HepG2 (cell line): ENCODE data around the gene TSNAXIP1. TPM values are rescaled to one million over a fixed set of nuclear protein-coding genes. Genes with fewer than 3 reads are reported as not detected.

Experiments
- ATAC-seq: fragments of 200-7000 bp; cut with Tn5 transposase; 3 replicates; pipeline ENCODE4 v1.9.1; 2020; ENCODE audit warnings: mild to moderate bottlenecking, moderate library complexity
- BruUV-seq: library from RNA; stranded (reverse); fragments of 400-500 nt; replicated peaks from 2 replicates; lab custom pipeline; 2021; lab: Mats Ljungman, UMichigan
- CTCF ChIA-PET: fragments of 300-600 bp; formaldehyde crosslinking; extraction: SDS; loops from one replicate; lab custom pipeline; 2021; ENCODE audit warnings: low total read pairs, inconsistent platforms, low intra/inter-chr PET ratio; lab: Yijun Ruan, JAX
- POLR2A ChIA-PET: fragments of 350-600 bp; sonication (Branson Sonifier 250); formaldehyde crosslinking; loops from one replicate; lab custom pipeline; 2020; ENCODE audit warnings: antibody characterized with exemption, inconsistent platforms; lab: Yijun Ruan, JAX
- DNase-seq: peaks from one replicate; pipeline ENCODE4 v3.0.0-alpha.2; 2015; ENCODE audit warnings: low spot score
- FAIRE-seq: peaks from 3 replicates; lab custom pipeline; 2011; peaks lifted over from hg19 to GRCh38; lab: Jason Lieb, UNC
- H2AFZ ChIP-seq: one replicate; pipeline ENCODE4 v1.6.1; 2011; ENCODE audit warnings: low read length, inconsistent platforms
- H3K27ac ChIP-seq: fragments of 300-600 bp; 3 replicates; pipeline ENCODE4 v1.8.0; 2011; ENCODE audit warnings: mixed run types, mild to moderate bottlenecking, mixed read lengths, low read length, inconsistent platforms; ENCODE audit not compliant: insufficient read depth; ENCODE audit errors: extremely low read length
- H3K27me3 ChIP-seq, 2 experiments: fragments of 200-600 bp in 1 of 2; 2 replicates in 1 of 2; 3 replicates in 1 of 2; pipeline versions ENCODE4 v1.6.0 to v1.8.0; 2011; ENCODE audit warnings: low read length in 2 of 2, mild to moderate bottlenecking in 2 of 2, moderate library complexity in 2 of 2, inconsistent platforms in 1 of 2; ENCODE audit not compliant: insufficient read depth in 2 of 2, control insufficient read depth in 1 of 2
- H3K36me3 ChIP-seq, 2 experiments: fragments of 200-600 bp in 1 of 2; replicated peaks in 1 of 2; 2 replicates in 1 of 2; 3 replicates in 1 of 2; pipeline versions ENCODE4 v1.5.1 to v1.8.0; 2011; ENCODE audit warnings: low read length in 2 of 2, inconsistent platforms in 1 of 2; ENCODE audit not compliant: insufficient read depth in 2 of 2, control insufficient read depth in 1 of 2
- H3K4me1 ChIP-seq: 2 replicates; pipeline ENCODE4 v1.5.1; 2012; ENCODE audit warnings: low read length, inconsistent platforms; ENCODE audit not compliant: insufficient read depth
- H3K4me2 ChIP-seq: 2 replicates; pipeline ENCODE4 v1.6.0; 2011; ENCODE audit warnings: low read depth, low read length, inconsistent platforms
- H3K4me3 ChIP-seq, 3 experiments: fragments of 200-600 bp in 1 of 3; sonication (generic), shearing (Covaris generic) in 1 of 3; replicated peaks in 1 of 3; 2 replicates each; pipeline ENCODE4 v1.5.1; 2011 to 2016; ENCODE audit warnings: low read length in 3 of 3, inconsistent platforms in 2 of 3, low read depth in 2 of 3, mild to moderate bottlenecking in 2 of 3, control low read depth in 1 of 3, mixed read lengths in 1 of 3; ENCODE audit not compliant: insufficient read depth in 1 of 3
- H3K79me2 ChIP-seq: one replicate; pipeline ENCODE4 v1.6.1; 2011; ENCODE audit warnings: low read length, inconsistent platforms; ENCODE audit not compliant: insufficient read depth
- H3K9ac ChIP-seq: 2 replicates; pipeline ENCODE4 v1.6.0; 2011; ENCODE audit warnings: mild to moderate bottlenecking, low read depth, low read length, inconsistent platforms; ENCODE audit not compliant: insufficient read depth
- H3K9me3 ChIP-seq: 2 replicates; pipeline ENCODE4 v1.5.1; 2012; ENCODE audit warnings: mild to moderate bottlenecking, low read length
- H4K20me1 ChIP-seq: 2 replicates; pipeline ENCODE4 v1.6.0; 2011; ENCODE audit warnings: inconsistent platforms, mild to moderate bottlenecking, low read length, moderate library complexity; ENCODE audit not compliant: insufficient read depth
- ELF3 ChIP-seq: IDR thresholded peaks from 2 replicates; pipeline ENCODE4 v1.6.1; 2016; ENCODE audit warnings: missing genetic modification reagents, missing compliant biosample characterization
- GFI1 ChIP-seq: sonication (generic); formaldehyde crosslinking; IDR thresholded peaks from 2 replicates; pipeline ENCODE4 v1.5.0; 2020; ENCODE audit warnings: missing genetic modification reagents, mild to moderate bottlenecking, borderline replicate concordance
- KAT7 ChIP-seq: IDR thresholded peaks from 2 replicates; pipeline ENCODE4 v1.6.1; 2018; ENCODE audit warnings: borderline replicate concordance, missing compliant biosample characterization
- KDM5A ChIP-seq: fragments of 200-600 bp; sonication (generic); IDR thresholded peaks from 2 replicates; pipeline ENCODE4 v1.7.0; 2018; ENCODE audit warnings: antibody characterized with exemption, mild to moderate bottlenecking, low read length, borderline replicate concordance
- NFE2L2 ChIP-seq: fragments of 150-350 bp; IDR thresholded peaks from 2 replicates; pipeline ENCODE4 v1.6.1; 2014; ENCODE audit warnings: low read length
- NFRKB ChIP-seq: fragments of 450-650 bp; IDR thresholded peaks from 2 replicates; pipeline ENCODE4 v1.6.1; 2017
- RXRB ChIP-seq: IDR thresholded peaks from 2 replicates; pipeline ENCODE4 v1.6.1; 2016; ENCODE audit warnings: borderline replicate concordance, missing genetic modification reagents, missing compliant biosample characterization
- SRSF9 ChIP-seq: fragments of 200-400 bp; formaldehyde crosslinking; IDR thresholded peaks from 2 replicates; pipeline ENCODE4 v1.6.1; 2018; ENCODE audit warnings: borderline replicate concordance, mild to moderate bottlenecking, low read depth, low read length; ENCODE audit not compliant: insufficient read depth, poor library complexity, severe bottlenecking
- STAG1 ChIP-seq: sonication (generic); formaldehyde crosslinking; IDR thresholded peaks from 2 replicates; pipeline ENCODE4 v1.4.0; 2020; ENCODE audit warnings: missing genetic modification reagents
- SYNCRIP ChIP-seq: fragments of 200-400 bp; formaldehyde crosslinking; IDR thresholded peaks from 2 replicates; pipeline ENCODE4 v1.6.1; 2018; ENCODE audit warnings: mild to moderate bottlenecking, low read depth, low read length; ENCODE audit not compliant: insufficient read depth
- ZNF234 ChIP-seq: sonication (generic); formaldehyde crosslinking; conservative IDR thresholded peaks from 2 replicates; pipeline ENCODE4 v1.5.1; 2020; ENCODE audit warnings: mild to moderate bottlenecking, missing genetic modification reagents
- ZNF598 ChIP-seq: sonication (generic); formaldehyde crosslinking; IDR thresholded peaks from 2 replicates; pipeline ENCODE4 v1.5.1; 2020; ENCODE audit warnings: mild to moderate bottlenecking, missing genetic modification reagents, borderline replicate concordance
- WGBS: methylation state at CpG from one replicate; pipeline ENCODE4 v1.1.6; 2017; ENCODE audit warnings: low lambda C conversion rate; 5-methylcytosine and 5-hydroxymethylcytosine counted together
- in situ Hi-C: cut with HindIII; loops from 2 replicates; pipeline ENCODE4 v1.10.0; 2017; ENCODE audit warnings: low pct_unique_long_range_greater_than_20kb; ENCODE audit not compliant: extremely low pct_ligation_motif_present
- intact Hi-C: fragments of 100-400 bp; cut with micrococcal nuclease; formaldehyde crosslinking; loops from one replicate; pipeline ENCODE4 v1.10.0; 2022; ENCODE audit not compliant: unreplicated experiment
- polyA plus RNA-seq, 8 experiments: library from polyadenylated mRNA; depleted of rRNA in 3 of 8; stranded (reverse) in 7 of 8; unstranded in 1 of 8; fragments of >200 nt; fragmentation: Illumina TruSeq in 4 of 8; extraction: Trizol in 4 of 8; gene quantifications; 2 replicates each; pipeline versions ENCODE4 v1.2.1 to v1.2.3, GENCODE V29; 2011 to 2016; ENCODE audit warnings: low read depth in 4 of 8, missing spikeins in 1 of 8, mixed read lengths in 1 of 8; ENCODE audit not compliant: insufficient read depth in 1 of 8
- total RNA-seq, 5 experiments: library from RNA; depleted of rRNA; stranded (reverse); fragments of >200 nt; fragmentation: Illumina TruSeq; extraction: Trizol; gene quantifications; 2 replicates each; pipeline ENCODE4 v1.2.3, GENCODE V29; 2016; ENCODE audit warnings: low read depth in 1 of 5
- TF ChIP-seq, protein P1 (sequence below): sonication (generic); formaldehyde crosslinking; IDR thresholded peaks from 2 replicates; pipeline ENCODE4; 2020; ENCODE audit warnings: missing genetic modification reagents, mild to moderate bottlenecking, borderline replicate concordance
- TF ChIP-seq, protein P2 (sequence below): IDR thresholded peaks from 2 replicates; pipeline ENCODE4 v1.6.1; 2016; ENCODE audit warnings: mild to moderate bottlenecking

Gene TSNAXIP1
- total and polyA plus RNA-seq, 2 of the 13 experiments (the other 11 are each of a cell fraction or from before 2014, with no cell fraction given): 0.37 to 0.86 TPM

DNA sequence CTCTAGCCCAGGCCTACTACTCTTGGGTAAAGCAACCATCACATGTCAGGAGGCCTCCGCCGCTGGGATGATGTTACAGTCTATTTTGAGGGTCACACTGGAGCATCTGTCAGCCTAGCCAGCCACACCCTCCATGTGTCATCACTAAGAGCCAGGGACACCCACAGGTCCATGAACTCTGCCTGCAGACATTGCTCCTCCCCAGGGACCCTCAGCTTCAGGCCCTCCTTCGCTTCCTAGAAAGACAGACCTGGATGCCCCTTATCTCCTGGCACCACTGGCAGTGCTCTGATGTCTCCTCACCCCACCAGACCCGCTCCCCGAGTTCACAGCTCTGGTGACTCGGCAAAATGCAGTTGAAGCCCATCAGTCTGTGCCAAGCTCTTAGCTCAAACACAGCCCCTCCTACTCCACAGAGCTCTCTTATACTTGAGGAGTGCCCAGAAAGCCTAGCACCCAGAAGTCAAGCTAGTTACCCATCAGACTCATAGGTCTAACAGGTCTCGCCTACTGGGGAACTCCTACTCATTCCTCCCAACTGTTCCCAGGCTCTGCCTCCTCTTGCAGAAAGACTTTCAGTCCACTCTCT is 6.3 kb upstream of the TSNAXIP1 start:
- Histone ChIP-seq H3K9ac (no peak overlapping the region), H4K20me1 (peaks cover 19% of the 10 kb centered on the region), H3K36me3 (peaks cover 17 to 48% of the 10 kb centered on the region in 2 experiments), H2AFZ (no peak overlapping the region), H3K4me1 (peaks cover 33% of the 10 kb centered on the region), H3K4me2 (no peak overlapping the region), H3K9me3 (no peaks in the 10 kb centered on the region), H3K4me3 (no peak overlapping the region), H3K27ac (no peak overlapping the region), H3K27me3 (no peaks in the 10 kb centered on the region), H3K79me2 (peaks cover 63% of the 10 kb centered on the region)
- in situ Hi-C loops: no loop called here
- FAIRE-seq: no peak
- ATAC-seq: no peak
- DNase-seq: no peak
- ChIA-PET CTCF (no interaction called here), POLR2A (no interaction called here)
- intact Hi-C loops: no loop called here
- TF ChIP-seq STAG1 (no peak), NFE2L2 (peak; percentile 39; the same call in 1 of the 2 replicates), ZNF234 (CRISPR knock-in tag) (no peak), SYNCRIP (no peak), KDM5A (no peak)
- BruUV-seq: no TSS peak
- WGBS: 97% methylated on average over 7 of the region's 7 CpGs

DNA sequence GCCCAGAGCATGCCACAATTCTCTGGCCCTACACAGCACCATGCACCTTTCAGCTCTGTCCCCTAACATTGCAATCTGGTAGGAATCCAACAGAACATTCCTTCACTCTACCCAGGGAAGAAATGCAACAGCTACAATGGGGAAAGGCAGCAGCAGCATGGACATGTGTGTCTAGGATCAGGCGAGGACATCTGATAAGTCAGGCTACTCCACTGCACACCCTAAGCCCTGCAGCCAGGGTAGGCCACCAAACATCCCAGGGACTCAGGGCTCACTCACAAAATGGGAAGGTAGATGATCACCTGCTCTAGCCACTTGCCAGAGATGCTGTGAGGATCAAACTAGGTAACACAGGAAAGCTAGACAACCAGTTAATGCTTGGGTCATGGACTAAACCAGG is 5.4 kb upstream of the TSNAXIP1 start:
- WGBS: 100% methylated on average over 1 of the region's 1 CpG
- Histone ChIP-seq H3K9ac (no peak overlapping the region), H2AFZ (no peak overlapping the region), H3K27ac (no peak overlapping the region), H3K79me2 (peaks cover 68% of the 10 kb centered on the region), H3K9me3 (no peaks in the 10 kb centered on the region), H4K20me1 (peaks cover 21% of the 10 kb centered on the region), H3K27me3 (no peaks in the 10 kb centered on the region; a peak in 1 of 5 replicates), H3K4me3 (no peak overlapping the region), H3K4me2 (no peak overlapping the region; the same call in 1 of the 2 replicates), H3K36me3 (peaks cover 17 to 46% of the 10 kb centered on the region in 2 experiments), H3K4me1 (peaks cover 34% of the 10 kb centered on the region)
- ChIA-PET CTCF (no interaction called here), POLR2A (interaction anchor here (1.4 kb wide), 1 partner anchor 82 kb away, joined by 4 read pairs; the partner anchor contains the start of gene GFOD2)
- BruUV-seq: no TSS peak
- in situ Hi-C loops: no loop called here
- intact Hi-C loops: no loop called here
- no peak for FAIRE-seq
- no peak for ATAC-seq
- no peak for DNase-seq
- TF ChIP-seq, protein P1, sequence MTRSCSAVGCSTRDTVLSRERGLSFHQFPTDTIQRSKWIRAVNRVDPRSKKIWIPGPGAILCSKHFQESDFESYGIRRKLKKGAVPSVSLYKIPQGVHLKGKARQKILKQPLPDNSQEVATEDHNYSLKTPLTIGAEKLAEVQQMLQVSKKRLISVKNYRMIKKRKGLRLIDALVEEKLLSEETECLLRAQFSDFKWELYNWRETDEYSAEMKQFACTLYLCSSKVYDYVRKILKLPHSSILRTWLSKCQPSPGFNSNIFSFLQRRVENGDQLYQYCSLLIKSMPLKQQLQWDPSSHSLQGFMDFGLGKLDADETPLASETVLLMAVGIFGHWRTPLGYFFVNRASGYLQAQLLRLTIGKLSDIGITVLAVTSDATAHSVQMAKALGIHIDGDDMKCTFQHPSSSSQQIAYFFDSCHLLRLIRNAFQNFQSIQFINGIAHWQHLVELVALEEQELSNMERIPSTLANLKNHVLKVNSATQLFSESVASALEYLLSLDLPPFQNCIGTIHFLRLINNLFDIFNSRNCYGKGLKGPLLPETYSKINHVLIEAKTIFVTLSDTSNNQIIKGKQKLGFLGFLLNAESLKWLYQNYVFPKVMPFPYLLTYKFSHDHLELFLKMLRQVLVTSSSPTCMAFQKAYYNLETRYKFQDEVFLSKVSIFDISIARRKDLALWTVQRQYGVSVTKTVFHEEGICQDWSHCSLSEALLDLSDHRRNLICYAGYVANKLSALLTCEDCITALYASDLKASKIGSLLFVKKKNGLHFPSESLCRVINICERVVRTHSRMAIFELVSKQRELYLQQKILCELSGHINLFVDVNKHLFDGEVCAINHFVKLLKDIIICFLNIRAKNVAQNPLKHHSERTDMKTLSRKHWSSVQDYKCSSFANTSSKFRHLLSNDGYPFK: no peak
- TF ChIP-seq KAT7 (CRISPR knock-in tag) (no peak), ELF3 (CRISPR knock-in tag) (no peak), ZNF598 (no peak), SRSF9 (no peak), NFRKB (no peak), RXRB (CRISPR knock-in tag) (no peak), GFI1 (CRISPR knock-in tag) (no peak)
- TF ChIP-seq, protein P2, sequence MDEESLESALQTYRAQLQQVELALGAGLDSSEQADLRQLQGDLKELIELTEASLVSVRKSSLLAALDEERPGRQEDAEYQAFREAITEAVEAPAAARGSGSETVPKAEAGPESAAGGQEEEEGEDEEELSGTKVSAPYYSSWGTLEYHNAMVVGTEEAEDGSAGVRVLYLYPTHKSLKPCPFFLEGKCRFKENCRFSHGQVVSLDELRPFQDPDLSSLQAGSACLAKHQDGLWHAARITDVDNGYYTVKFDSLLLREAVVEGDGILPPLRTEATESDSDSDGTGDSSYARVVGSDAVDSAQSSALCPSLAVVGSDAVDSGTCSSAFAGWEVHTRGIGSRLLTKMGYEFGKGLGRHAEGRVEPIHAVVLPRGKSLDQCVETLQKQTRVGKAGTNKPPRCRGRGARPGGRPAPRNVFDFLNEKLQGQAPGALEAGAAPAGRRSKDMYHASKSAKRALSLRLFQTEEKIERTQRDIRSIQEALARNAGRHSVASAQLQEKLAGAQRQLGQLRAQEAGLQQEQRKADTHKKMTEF (CRISPR knock-in tag): no peak
